ENCODE results near the gene GOSR2.

DNA sequence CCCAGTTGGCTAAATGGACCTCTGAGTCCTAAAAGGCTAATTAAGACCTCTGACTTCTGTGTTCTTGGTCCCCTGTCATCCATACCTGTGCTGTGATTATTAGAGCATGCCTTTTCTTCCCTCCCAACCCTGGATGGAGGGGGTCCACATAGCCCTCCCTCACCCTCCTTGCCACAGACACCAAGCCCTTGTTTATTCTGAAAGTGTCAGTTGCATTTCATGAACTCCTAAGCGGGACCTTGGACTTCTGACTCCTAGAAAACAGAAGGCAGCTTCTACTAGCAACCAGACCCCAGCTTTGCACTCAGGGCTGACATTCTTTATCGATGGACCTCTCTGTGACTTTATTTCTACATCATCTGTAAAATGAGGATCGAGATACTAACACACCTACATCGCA is 33.4 kb upstream of the GOSR2 start:
- TF ChIP-seq, protein P1, sequence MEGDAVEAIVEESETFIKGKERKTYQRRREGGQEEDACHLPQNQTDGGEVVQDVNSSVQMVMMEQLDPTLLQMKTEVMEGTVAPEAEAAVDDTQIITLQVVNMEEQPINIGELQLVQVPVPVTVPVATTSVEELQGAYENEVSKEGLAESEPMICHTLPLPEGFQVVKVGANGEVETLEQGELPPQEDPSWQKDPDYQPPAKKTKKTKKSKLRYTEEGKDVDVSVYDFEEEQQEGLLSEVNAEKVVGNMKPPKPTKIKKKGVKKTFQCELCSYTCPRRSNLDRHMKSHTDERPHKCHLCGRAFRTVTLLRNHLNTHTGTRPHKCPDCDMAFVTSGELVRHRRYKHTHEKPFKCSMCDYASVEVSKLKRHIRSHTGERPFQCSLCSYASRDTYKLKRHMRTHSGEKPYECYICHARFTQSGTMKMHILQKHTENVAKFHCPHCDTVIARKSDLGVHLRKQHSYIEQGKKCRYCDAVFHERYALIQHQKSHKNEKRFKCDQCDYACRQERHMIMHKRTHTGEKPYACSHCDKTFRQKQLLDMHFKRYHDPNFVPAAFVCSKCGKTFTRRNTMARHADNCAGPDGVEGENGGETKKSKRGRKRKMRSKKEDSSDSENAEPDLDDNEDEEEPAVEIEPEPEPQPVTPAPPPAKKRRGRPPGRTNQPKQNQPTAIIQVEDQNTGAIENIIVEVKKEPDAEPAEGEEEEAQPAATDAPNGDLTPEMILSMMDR (IDR thresholded peaks at IDR 0.05), result no peak
- TF ChIP-seq POLR2AphosphoS5 (IDR thresholded peaks at IDR 0.05) (no peak), EP300 (IDR thresholded peaks at IDR 0.05) (no peak), POLR2A (IDR thresholded peaks at IDR 0.05; ENCODE audit: low read depth) (no peak)
